OCI-LY1 (cell line): ENCODE results near the gene ASPG.

Source experiments
- H2AFZ ChIP-seq: fragments of 200-600 bp; sonication (generic), shearing (Covaris generic); 2 replicates; pipeline ENCODE4 v1.6.0; 2014; ENCODE audit warnings: antibody characterized with exemption, mild to moderate bottlenecking, low read length
- H3F3A ChIP-seq: fragments of 200-600 bp; sonication (generic), shearing (Covaris generic); 2 replicates; pipeline ENCODE4 v1.6.0; 2014; ENCODE audit warnings: mild to moderate bottlenecking, antibody characterized with exemption, low read length, moderate library complexity; ENCODE audit not compliant: insufficient read depth
- H3K27ac ChIP-seq: fragments of 200-600 bp; sonication (generic); 2 replicates; pipeline ENCODE4 v1.5.1; 2014; ENCODE audit warnings: low read length, mixed run types, mild to moderate bottlenecking, low read depth; ENCODE audit not compliant: poor library complexity, severe bottlenecking
- H3K27me3 ChIP-seq: fragments of 200-600 bp; sonication (generic); 2 replicates; pipeline ENCODE4 v1.6.0; 2014; ENCODE audit warnings: antibody characterized with exemption, mild to moderate bottlenecking, low read length, moderate library complexity; ENCODE audit not compliant: insufficient read depth
- H3K36me3 ChIP-seq: fragments of 200-600 bp; sonication (generic); 2 replicates; pipeline ENCODE4 v1.6.1; 2014; ENCODE audit warnings: mild to moderate bottlenecking, antibody characterized with exemption, low read length, moderate library complexity, mixed read lengths; ENCODE audit not compliant: insufficient read depth
- H3K4me1 ChIP-seq: fragments of 200-600 bp; sonication (generic); 2 replicates; pipeline ENCODE4 v1.5.1; 2014; ENCODE audit warnings: mild to moderate bottlenecking, low read length, moderate library complexity; ENCODE audit not compliant: insufficient read depth, severe bottlenecking
- H3K4me2 ChIP-seq: fragments of 200-600 bp; sonication (generic), shearing (Covaris generic); 2 replicates; pipeline ENCODE4 v1.6.1; 2014; ENCODE audit warnings: low read length
- H3K4me3 ChIP-seq: fragments of 200-600 bp; sonication (generic); 2 replicates; pipeline ENCODE4 v1.5.1; 2014; ENCODE audit warnings: low read length, low read depth, mild to moderate bottlenecking, mixed read lengths; ENCODE audit not compliant: poor library complexity, severe bottlenecking
- H3K79me2 ChIP-seq: fragments of 200-600 bp; shearing (Covaris generic); 2 replicates; pipeline ENCODE4 v1.6.1; 2016; ENCODE audit warnings: mixed run types, low read length, mixed read lengths; ENCODE audit not compliant: insufficient read depth
- H3K9ac ChIP-seq: fragments of 200-600 bp; sonication (generic), shearing (Covaris generic); 2 replicates; pipeline ENCODE4 v1.6.1; 2014; ENCODE audit warnings: mild to moderate bottlenecking, low read length, mixed read lengths
- H3K9me2 ChIP-seq: fragments of 200-600 bp; sonication (generic), shearing (Covaris generic); 2 replicates; pipeline ENCODE4 v1.6.1; 2014; ENCODE audit warnings: low read depth, mild to moderate bottlenecking, low read length, mixed read lengths
- H3K9me3 ChIP-seq: fragments of 200-600 bp; shearing (Covaris generic); 2 replicates; pipeline ENCODE4 v1.6.1; 2014; ENCODE audit warnings: low read length, mixed read lengths
- H4K20me1 ChIP-seq: fragments of 200-600 bp; sonication (generic), shearing (Covaris generic); 2 replicates; pipeline ENCODE4 v1.6.0; 2016; ENCODE audit warnings: mild to moderate bottlenecking, low read length; ENCODE audit not compliant: insufficient read depth
- EZH2 ChIP-seq: fragments of 200-600 bp; sonication (generic), shearing (Covaris generic); IDR thresholded peaks from 2 replicates; pipeline ENCODE4 v1.8.0; 2017; ENCODE audit warnings: borderline replicate concordance, mixed run types, mild to moderate bottlenecking, antibody characterized with exemption, low read length, moderate library complexity, mixed read lengths
- TF ChIP-seq, protein P1 (sequence below): fragments of 200-600 bp; sonication (generic), shearing (Covaris generic); IDR thresholded peaks from 2 replicates; pipeline ENCODE4 v1.5.1; 2017; ENCODE audit warnings: mild to moderate bottlenecking, antibody characterized with exemption, low read length, moderate library complexity, mixed read lengths

Gene ASPG

DNA sequence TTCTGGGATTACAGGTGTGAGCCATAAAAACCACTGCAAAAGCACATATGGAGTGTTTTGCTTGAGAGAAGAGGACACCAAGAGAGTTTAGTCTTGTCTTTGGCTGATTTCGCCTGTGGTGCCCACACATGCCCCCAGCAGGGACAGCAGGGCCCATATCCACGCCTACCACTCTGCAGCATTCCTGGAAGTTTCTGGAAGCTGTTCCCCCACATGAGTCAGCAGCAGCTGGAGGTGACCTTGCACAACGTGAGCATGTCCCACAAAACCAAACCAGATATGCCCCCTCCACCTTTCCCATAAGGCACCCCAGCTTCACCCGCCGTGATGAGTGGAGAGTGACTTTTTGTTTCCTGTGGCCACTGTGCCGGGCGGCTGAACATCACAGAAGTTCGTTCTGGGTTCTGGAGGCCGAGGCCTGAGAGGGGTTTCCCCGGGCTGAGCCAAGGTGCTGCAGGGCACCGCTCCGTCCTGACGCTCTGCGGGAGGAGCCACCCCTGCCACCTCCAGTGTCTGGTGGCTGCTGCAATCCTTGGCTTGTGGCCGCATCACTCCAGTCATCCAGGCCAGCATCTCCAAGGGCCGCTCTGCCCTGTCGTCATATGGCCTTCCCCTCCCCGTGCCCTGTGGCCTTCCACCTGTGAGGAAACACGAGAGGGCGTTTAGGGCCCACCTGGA, 4.7 kb downstream of the ASPG start:
- H3K9me3 ChIP-seq: no peaks in the 10 kb centered on the region
- H3K9me2 ChIP-seq: no peaks in the 10 kb centered on the region
- no peak overlapping the region for H3K27ac ChIP-seq
- no peaks in the 10 kb centered on the region for H3K27me3 ChIP-seq
- no peaks in the 10 kb centered on the region for H3K36me3 ChIP-seq
- H2AFZ ChIP-seq: no peak overlapping the region
- no peaks in the 10 kb centered on the region for H3K4me1 ChIP-seq
- no peaks in the 10 kb centered on the region for H4K20me1 ChIP-seq
- H3K4me3 ChIP-seq: no peak overlapping the region
- no peaks in the 10 kb centered on the region for H3K79me2 ChIP-seq
- H3K4me2 ChIP-seq: no peak overlapping the region
- no peaks in the 10 kb centered on the region for H3F3A ChIP-seq
- TF ChIP-seq EZH2: no peak
- TF ChIP-seq, protein P1, sequence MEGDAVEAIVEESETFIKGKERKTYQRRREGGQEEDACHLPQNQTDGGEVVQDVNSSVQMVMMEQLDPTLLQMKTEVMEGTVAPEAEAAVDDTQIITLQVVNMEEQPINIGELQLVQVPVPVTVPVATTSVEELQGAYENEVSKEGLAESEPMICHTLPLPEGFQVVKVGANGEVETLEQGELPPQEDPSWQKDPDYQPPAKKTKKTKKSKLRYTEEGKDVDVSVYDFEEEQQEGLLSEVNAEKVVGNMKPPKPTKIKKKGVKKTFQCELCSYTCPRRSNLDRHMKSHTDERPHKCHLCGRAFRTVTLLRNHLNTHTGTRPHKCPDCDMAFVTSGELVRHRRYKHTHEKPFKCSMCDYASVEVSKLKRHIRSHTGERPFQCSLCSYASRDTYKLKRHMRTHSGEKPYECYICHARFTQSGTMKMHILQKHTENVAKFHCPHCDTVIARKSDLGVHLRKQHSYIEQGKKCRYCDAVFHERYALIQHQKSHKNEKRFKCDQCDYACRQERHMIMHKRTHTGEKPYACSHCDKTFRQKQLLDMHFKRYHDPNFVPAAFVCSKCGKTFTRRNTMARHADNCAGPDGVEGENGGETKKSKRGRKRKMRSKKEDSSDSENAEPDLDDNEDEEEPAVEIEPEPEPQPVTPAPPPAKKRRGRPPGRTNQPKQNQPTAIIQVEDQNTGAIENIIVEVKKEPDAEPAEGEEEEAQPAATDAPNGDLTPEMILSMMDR: no peak
- no peak overlapping the region for H3K9ac ChIP-seq

DNA sequence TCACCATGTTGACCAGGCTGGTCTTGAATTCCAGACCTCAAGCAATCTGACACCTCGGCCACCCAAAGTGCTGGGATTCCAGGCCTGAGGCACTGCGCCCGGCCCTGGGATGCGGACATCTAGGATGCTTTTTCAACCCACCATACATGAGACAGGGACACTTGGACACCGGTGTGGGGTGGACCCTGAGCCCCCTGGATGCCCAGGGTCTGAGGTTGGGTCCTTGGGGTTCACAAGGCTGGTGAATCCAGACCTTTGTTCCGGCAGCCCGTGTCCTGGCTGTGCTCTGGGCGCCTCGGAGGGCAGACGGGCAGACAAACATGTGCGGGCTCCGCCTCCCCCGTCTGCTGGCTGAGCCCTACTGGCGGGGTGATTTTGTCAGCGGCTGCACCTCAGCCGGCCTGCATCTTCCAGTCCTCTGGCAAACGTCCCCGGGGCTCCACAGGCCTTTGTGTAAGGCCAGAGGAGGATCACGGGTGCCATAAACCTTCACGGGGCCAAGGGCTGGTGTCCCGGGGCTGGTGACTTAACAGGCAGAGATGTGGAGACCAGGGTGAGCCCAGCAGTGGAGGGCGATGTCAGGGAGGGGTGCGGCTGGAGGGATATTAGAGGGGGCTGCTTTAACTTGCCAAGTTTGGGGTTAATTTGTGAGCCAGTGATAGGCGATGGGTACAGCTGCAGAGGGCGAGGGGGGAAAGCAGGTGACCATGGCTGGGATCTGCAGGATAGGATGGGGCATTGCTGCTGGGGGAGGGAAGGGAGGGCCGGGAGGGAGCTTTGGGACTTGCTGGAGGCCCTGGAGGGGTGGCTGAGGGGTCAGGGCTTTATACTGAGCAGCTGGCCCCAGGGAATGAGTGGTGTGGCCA, 5.8 kb downstream of the ASPG start:
- Histone ChIP-seq H2AFZ (no peak overlapping the region), H4K20me1 (no peaks in the 10 kb centered on the region), H3K4me3 (no peak overlapping the region), H3K4me2 (no peak overlapping the region), H3K4me1 (no peaks in the 10 kb centered on the region), H3K9me2 (no peaks in the 10 kb centered on the region), H3K79me2 (no peaks in the 10 kb centered on the region), H3K27me3 (no peaks in the 10 kb centered on the region), H3K27ac (no peak overlapping the region), H3F3A (no peaks in the 10 kb centered on the region), H3K9ac (no peak overlapping the region), H3K9me3 (no peaks in the 10 kb centered on the region), H3K36me3 (no peaks in the 10 kb centered on the region)
- TF ChIP-seq, protein P1: no peak
- TF ChIP-seq EZH2: no peak

DNA sequence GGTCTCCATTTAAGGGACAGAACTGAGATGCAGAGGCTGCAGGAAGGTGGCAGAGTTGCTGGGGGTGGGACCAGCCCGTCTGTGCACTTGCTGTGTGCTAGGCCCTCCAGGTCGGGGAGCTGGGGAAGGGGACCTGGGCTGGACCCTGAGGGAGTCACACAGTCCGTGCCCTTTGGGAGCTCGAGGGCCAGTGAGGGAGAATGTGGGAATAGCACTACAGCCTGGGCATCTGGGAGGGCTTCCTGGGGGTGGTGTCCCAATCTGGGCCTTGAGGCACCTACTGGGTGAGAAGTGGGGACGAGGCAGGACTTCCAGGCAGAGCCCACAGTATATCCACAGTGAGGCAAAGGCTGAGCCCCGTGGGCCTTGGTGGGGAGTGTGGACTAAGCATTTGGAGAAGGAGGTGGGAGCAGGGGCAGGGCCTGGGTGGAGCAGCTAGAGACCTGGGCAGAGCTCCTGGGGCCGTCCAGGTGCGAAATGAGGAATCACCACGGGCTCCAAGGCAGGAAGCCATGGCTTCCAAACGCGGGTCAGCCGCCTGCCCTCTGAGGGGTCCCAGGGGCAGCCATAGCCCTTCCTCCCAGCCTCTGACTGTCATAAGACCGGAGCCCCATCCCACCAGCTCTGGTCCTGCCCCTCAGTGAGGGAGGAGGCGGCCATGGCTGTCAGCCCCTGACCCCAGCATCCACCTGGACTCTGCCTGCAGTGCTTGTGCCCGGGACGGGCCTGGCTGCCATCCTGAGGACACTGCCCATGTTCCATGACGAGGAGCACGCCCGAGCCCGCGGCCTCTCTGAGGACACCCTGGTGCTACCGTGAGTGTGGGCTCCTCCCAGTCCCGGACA, 6.6 kb downstream of the ASPG start:
- no peak overlapping the region for H3K4me2 ChIP-seq
- H3K27me3 ChIP-seq: no peaks in the 10 kb centered on the region
- H3K9me2 ChIP-seq: no peaks in the 10 kb centered on the region
- H4K20me1 ChIP-seq: no peaks in the 10 kb centered on the region
- H3K79me2 ChIP-seq: no peaks in the 10 kb centered on the region
- H3K9me3 ChIP-seq: no peaks in the 10 kb centered on the region
- no peak overlapping the region for H3K9ac ChIP-seq
- TF ChIP-seq, protein P1: no peak
- no peak for TF ChIP-seq EZH2
- no peak overlapping the region for H2AFZ ChIP-seq
- H3K36me3 ChIP-seq: no peaks in the 10 kb centered on the region
- H3K4me1 ChIP-seq: no peaks in the 10 kb centered on the region
- no peaks in the 10 kb centered on the region for H3F3A ChIP-seq
- no peak overlapping the region for H3K27ac ChIP-seq
- no peak overlapping the region for H3K4me3 ChIP-seq
